ENCODE measurements around the gene ARHGAP44.

GRCh38 chr17:12907477-12907876, 118.2 kb downstream of the ARHGAP44 start:
- TF ChIP-seq CTCF (IDR thresholded peaks at IDR 0.05 in 8 of 11, conservative IDR thresholded peaks at IDR 0.05 in 3 of 11) (no peak), POLR2AphosphoS5 (IDR thresholded peaks at IDR 0.05) (no peak), POLR2A (IDR thresholded peaks at IDR 0.05) (no peak)

All from spleen (tissue), 7 donors.